H4 (cell line): ENCODE data around the gene ZC3H12D. TPM values are rescaled to one million over a fixed set of nuclear protein-coding genes. Genes with fewer than 3 reads are reported as not detected.
A peak's percentile ranks its signal among the peaks of the same experiment; 100 is the strongest.
"Not testable (repeated sequence)": the region's sequence is repeated elsewhere in the genome, so short reads cannot be mapped to it uniquely, and the experiment has no call there.

Source experiments
- DNase-seq: peaks from one replicate; pipeline ENCODE4 v3.0.0-alpha.2; 2015; ENCODE audit warnings: low spot score
- total RNA-seq: library from RNA; depleted of rRNA; stranded (reverse); fragments of >200 nt; shearing (Covaris generic); gene quantifications from 2 replicates; pipeline ENCODE4 v1.2.3, GENCODE V29; 2014

The ZC3H12D gene
- total RNA-seq, 1 experiment from 2014 or later, result 0.17 TPM

- DNase-seq, result no peak
These were observed 762 bp downstream of the ZC3H12D start for GRCh38 chr6:149483849-149484655.

- DNase-seq, result no peak
These were observed 1.5 kb downstream of the ZC3H12D start for GRCh38 chr6:149483334-149483725.

- no peak for DNase-seq
These were observed 2.1 kb downstream of the ZC3H12D start for GRCh38 chr6:149482545-149483333.

GRCh38 chr6:149480502-149481280, 4.1 kb downstream of the ZC3H12D start:
- no peak for DNase-seq

- no peak for DNase-seq
These were observed 6.0 kb downstream of the ZC3H12D start for GRCh38 chr6:149478631-149479314.

GRCh38 chr6:149477544-149477943, 7.3 kb downstream of the ZC3H12D start:
- no peak for DNase-seq

- DNase-seq, result no peak
These were observed 7.9 kb downstream of the ZC3H12D start for GRCh38 chr6:149476789-149477455.

GRCh38 chr6:149474108-149474935, 10.5 kb downstream of the ZC3H12D start:
- DNase-seq, result no peak

GRCh38 chr6:149473080-149474052, 11.4 kb downstream of the ZC3H12D start:
- DNase-seq, result peak; percentile 51

GRCh38 chr6:149472241-149472640, 12.6 kb downstream of the ZC3H12D start:
- DNase-seq, result no peak

GRCh38 chr6:149471801-149472200, 13.0 kb downstream of the ZC3H12D start:
- no peak for DNase-seq

GRCh38 chr6:149470948-149471347, 13.9 kb downstream of the ZC3H12D start:
- DNase-seq, result no peak

- DNase-seq, result no peak
These were observed 16.6 kb downstream of the ZC3H12D start for GRCh38 chr6:149468179-149468578.

- DNase-seq, result no peak
These were observed 17.5 kb downstream of the ZC3H12D start for GRCh38 chr6:149467265-149467664.

GRCh38 chr6:149464411-149464810, 20.4 kb downstream of the ZC3H12D start:
- DNase-seq, result no peak

- no peak for DNase-seq
These were observed 21.0 kb downstream of the ZC3H12D start for GRCh38 chr6:149463781-149464180.

GRCh38 chr6:149462712-149463111, 22.1 kb downstream of the ZC3H12D start:
- DNase-seq, result not testable (repeated sequence)

- no peak for DNase-seq
These were observed 23.1 kb downstream of the ZC3H12D start for GRCh38 chr6:149461670-149462069.

- DNase-seq, result not testable (repeated sequence)
These were observed 24.6 kb downstream of the ZC3H12D start for GRCh38 chr6:149460249-149460648.
